Body of pancreas (tissue), 4 donors: ENCODE data around the gene TBCEL.

ENCODE experiments used
- POLR2A ChIP-seq, 3 donors: fragments of 450-650 bp; IDR thresholded peaks; one replicate each; pipeline ENCODE4 v1.6.1; 2016; ENCODE audit warnings: antibody characterized with exemption in 3 of 3, mild to moderate bottlenecking in 2 of 3
- TF ChIP-seq, protein P1 (sequence below), 7 experiments: fragments of 450-650 bp in 4 of 7; fragments of 200-600 bp in 3 of 7; sonication (generic) in 3 of 7; IDR thresholded peaks; one replicate each; pipeline ENCODE4 v1.5.1; 2016 to 2019; ENCODE audit warnings: antibody characterized with exemption in 7 of 7

DNA sequence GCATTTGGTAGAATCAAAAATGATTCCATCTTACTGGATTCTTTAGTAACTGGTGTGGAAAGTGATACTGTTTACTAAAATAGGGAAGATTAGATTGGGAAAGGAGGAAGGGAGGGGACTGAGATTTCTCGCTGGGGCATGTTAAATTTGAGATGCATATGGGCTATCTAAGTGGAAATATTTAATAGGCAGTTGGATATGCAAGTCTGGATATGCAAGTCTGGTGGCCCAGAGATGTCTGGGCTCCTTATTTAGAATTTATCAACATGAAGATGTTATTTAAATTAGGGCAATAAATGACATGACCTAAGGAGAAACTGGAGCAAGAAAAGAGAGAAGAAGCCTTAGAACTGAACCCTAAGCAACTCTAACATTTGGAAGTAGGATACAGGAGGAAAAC is 17.0 kb upstream of the TBCEL start:
- TF ChIP-seq, protein P1, sequence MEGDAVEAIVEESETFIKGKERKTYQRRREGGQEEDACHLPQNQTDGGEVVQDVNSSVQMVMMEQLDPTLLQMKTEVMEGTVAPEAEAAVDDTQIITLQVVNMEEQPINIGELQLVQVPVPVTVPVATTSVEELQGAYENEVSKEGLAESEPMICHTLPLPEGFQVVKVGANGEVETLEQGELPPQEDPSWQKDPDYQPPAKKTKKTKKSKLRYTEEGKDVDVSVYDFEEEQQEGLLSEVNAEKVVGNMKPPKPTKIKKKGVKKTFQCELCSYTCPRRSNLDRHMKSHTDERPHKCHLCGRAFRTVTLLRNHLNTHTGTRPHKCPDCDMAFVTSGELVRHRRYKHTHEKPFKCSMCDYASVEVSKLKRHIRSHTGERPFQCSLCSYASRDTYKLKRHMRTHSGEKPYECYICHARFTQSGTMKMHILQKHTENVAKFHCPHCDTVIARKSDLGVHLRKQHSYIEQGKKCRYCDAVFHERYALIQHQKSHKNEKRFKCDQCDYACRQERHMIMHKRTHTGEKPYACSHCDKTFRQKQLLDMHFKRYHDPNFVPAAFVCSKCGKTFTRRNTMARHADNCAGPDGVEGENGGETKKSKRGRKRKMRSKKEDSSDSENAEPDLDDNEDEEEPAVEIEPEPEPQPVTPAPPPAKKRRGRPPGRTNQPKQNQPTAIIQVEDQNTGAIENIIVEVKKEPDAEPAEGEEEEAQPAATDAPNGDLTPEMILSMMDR (IDR thresholded peaks at IDR 0.05): no peak
- no peak for TF ChIP-seq POLR2A (IDR thresholded peaks at IDR 0.05)
